Fibroblast of skin of back (primary cell): Measurements from ENCODE around the gene PHOSPHO1.

Experiments
- DNase-seq: peaks from one replicate; pipeline ENCODE4 v3.0.0-alpha.2; 2013

The PHOSPHO1 gene

DNA sequence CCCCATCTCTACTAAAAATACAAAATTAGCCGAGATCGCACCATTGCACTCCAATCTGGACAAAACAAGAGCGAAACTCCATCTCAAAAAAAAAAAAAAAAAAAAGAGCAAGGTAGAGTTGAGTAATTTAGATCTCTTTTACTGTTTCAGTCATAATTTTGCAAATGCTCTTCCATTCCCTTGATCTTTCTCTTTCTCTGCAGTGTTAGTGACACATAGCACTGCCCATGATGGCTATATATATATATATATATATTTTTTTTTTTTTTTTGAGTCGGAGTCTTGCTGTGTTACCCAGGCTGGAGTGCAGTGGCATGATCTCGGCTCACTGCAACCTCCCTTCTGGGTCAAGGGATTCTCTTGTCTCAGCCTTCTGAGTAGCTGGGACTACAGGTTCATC is 12.2 kb upstream of the PHOSPHO1 start:
- no peak for DNase-seq

DNA sequence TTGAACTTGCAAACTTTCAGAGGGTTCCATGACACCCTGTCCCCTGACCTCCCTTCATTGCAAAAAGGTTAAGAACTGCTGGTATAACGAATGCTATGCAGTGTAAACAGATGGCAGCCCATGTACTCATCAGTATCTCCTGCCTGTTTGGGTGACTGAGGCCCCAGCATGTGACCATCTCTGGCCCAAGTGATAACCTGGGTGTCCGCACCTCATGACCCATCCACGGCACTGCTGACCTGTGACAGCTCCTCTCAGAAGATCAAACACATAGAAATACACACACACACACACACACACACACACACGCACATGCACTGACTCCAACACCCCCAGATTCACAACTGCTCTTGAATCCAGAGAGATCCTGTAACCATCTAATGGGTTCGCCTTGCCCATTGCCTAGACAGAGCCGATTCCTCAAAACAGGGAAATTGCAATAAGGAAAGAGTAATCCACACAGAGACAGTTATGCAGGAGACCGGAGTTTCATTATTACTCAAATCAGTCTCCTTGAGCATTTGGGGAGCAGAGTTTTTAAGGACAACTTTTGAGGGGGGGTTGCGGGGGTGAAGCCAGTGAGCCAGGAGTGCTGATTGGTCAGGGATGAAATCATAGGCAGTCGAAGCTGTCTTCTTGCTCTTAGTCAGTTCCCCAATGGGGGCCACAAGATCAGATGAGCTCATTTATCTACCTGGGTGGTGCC is 11.3 kb upstream of the PHOSPHO1 start:
- DNase-seq: no peak

DNA sequence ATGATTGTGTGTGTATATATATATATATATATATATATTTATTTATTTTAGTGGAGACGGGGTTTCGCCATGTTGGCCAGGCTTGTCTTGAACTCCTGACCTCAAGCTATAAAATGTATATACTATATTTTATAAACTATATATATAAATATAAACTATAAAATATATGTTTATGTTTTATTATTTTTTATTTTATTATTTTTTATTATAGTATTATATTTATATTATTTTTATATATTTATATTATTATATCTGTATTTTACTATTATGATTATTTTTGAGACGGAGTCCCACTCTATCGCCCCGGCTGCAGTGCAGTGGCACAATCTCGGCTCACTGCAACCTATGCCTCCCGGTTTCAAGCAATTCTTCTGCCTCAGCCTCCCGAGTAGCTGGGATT is 10.5 kb upstream of the PHOSPHO1 start:
- DNase-seq: no peak

DNA sequence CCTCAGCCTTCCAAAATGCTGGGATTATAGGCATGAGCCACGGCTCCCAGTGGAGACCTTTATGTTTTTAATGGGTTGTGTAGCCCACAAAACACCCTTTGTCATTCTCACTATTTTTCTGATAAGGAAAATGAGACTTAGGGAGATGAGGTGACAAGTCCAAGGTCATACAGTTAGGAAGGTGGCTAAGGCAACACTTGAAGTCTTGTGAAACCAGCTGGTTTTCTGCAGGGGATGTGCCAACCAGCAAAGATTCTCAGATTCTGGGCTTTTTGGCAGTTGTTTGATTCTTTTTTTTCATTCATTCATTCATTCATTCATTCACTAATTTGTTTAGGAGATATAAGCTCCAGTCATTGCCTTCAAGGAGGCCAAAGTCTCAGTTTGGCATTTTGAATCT is 10.0 kb upstream of the PHOSPHO1 start:
- DNase-seq: no peak

DNA sequence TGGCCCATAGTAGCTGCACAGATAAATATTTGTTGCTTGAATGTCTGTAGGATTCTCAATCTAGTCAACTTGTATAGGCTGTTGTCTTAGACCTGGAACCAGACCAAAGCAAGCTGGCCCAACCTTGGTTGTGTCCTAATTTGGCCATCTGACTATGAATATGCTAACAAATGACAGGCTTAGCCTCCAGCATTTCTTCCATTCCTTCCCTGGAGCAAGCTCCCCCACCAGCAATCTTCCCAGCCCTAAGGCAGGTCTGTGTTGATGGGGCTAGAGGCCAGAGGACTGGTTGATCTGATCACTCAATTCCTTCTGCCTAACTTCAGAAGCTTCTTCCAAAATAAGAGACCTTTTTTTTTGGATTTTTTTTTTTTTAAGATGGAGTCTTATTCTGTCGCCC is 9.4 kb upstream of the PHOSPHO1 start:
- peak; percentile 54 for DNase-seq

DNA sequence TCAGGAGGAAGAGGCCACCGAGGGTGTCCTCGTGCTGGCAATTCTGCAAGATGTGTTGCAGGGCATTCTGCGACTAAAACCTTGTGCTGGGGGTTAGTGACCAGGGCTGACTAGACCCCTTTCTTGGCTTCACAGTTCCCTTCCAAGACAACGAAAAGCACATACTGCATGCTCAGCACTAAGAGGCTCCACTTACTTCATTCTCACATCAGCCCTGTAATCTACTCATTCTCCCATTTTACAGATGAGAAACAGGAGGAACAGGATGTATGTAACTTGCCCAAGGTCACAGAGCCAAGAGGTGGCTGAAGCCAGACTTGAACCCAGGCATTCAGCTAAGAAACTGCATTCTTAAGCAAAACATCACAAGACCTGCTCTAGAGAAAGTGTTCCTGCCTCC is 5.3 kb upstream of the PHOSPHO1 start:
- DNase-seq: no peak

DNA sequence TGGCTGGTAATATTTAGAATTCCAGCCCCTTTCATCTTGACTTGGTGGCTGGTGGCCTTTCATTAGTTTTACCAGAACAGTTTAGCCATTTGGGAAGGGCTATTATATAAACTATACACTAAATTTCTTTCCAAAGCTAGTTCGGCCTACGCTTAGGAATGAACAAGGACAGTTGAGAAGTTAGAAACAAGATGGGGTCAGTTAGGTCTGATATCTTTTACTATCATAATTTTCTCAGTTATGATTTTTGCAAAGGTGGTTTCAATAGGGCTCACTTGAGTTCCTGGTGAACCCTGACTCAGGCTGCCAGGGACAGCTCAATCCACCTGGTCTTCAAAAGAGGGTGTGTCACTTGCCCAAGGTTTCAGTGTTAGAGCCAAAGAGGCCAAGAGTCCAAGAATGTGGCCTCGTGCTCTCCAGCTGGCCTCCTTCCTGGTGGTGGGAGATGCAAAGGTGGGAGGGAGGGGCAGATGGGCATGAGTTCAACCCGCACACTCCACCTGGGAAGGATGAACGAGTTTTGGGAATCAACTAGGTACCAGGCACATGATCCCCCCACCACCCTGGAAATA is 4.0 kb upstream of the PHOSPHO1 start:
- DNase-seq: no peak

DNA sequence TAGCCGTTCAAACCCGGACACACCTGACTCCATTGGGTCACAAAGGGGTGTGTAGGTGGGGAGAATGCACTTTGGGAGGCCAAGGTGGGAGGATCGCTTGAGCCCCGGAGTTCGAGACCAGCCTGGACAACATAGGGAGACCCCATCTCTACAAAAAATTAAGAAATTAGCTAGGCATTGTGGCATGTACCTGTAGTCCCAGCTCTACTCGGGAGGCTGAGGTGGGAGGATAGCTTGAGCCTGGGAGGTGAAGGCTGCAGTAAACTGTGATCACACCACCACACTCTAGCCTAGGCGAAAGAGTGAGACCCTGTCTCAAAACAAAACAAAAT is 942 bp upstream of the PHOSPHO1 start:
- DNase-seq: no peak

DNA sequence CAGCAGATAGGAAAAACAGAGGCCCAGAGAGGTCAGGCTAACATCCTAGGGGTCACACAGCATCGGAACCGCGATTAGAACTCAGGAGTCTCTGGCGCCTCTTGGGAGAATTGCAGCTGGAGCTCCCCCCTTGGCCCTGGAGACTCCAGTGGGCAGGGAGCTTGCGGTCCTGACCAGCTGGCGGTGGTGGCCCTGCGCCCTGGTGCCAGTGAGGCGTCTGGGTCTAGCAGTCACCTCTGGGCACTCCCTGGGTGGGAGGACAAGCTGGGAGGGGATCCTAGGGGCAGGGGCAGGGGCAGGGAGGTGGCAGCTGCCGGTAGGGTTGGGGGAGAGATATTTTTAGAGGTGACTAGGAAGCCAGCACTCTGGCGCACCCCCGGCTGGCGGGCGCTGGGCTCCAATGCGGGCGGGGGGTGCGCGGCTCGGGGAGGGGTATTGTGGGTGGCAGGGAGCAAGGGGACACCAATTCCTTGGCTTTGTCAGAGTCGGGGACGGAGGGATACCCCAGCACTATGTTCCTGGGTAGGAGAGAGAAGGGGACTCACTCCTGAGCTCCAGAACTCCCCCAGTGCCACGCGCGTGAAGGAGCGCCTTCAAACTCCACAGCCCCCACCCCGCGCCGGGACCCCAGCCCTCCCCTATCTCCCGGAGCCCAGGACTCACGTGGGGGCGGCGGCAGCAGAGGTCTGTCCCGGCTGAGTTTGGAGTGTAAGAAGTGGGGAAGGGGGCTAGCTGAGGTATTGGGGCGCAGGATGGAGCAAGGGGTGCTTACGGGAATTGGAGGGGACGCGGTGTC is 584 bp downstream of the PHOSPHO1 start:
- DNase-seq: no peak

DNA sequence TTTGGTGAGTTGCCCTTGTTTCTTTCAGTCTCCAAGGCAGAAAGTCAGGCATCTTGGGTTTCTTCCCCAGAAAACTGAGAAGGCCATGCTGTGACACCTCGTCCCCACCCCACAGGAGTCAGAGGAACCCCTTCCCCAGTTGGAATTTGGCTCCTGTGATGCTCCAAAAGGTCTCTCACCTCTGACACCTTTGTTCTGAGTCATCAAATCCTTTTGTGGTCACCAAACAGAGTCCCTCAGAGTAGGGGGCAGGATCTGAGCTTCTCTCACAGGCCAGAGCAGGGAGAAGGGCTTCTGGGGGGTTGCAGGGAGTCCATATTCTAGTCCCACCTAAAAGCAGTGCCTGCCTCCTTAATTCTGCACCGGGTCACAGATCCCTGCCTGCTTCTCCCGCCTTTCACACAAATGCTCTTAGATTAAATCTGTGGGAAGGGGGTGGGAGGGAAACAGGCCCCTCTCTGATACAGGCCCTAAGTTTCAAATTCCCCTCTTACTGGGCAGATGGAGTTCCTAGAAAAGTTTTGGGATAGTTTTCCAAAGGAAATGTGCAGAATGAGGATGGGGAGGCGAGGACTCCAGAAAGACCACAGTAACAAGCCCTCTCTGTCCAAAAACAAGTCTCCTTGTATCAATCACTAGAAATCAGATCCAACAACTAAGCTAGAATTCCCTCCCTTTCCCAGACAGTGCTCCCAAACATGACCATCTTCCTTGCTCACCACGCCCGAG is 1.3 kb downstream of the PHOSPHO1 start:
- no peak for DNase-seq

DNA sequence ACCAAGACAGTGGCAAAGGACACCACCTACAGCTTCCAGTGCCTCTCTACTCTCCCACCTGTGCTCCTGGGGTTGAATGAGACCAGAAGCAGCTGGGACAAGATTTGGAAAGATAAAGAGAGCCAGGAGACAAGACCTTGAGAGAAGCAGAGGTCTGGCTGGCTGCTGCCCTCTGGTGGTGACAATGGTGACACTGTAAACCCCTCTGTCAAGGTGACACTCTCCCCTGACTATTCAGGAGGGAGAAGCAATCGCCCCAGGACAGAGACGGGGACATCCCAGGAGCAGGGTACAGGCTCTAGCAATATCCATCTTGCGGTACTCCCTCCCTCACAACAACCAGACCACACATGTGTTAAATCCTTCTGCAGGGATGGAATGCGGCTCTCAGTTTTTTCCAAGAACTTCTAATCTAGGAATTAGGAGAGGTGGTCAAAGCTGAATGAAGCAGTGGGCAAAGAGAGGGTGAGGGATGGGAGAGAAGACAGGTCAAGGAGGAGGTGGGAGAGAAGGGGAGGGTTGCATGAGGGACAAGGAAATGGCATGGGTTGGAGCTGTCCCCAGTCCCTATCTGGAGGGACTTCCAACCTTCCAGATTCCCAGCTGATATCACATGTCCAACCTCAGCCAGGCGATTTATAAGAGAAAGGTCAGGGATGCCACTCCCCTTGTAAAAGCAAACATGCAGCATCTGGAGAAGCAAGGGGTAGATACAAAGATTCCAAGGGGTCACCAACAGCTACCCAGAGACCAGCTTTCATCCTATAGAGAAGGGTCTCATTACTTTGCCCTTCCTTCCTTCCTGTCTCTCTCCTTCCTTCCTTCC is 2.9 kb downstream of the PHOSPHO1 start:
- DNase-seq: peak; percentile 66

DNA sequence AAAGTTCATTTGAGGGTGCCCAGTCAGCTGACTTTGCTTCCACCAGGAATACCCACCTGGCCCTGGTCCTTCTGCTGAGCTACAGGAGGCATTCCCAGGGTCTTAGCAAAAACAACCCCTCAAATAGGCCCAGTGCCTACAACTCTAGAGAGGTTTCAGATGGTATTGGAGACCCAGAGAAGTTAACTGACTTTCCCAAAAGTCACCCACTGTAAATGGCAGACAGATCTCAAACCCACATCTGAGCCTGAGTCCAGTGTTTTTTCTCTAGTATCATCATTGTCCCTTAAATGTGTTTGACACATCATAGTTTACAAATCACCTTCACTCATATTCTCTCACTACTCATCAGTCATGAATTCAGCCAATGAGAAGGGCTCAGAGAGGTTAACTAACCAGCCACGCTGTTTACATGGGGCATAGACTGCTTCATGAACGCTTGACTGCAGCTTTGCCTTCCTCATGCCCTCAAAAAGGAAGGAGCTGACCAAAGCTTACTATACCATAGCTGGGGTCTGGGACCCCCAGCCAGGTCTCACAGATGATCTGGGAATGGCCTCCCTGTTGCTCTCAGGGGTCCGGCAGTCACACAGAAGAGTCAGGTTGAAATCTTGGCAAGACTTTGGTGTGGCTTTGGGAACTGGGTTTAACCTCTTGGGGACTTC is 3.7 kb downstream of the PHOSPHO1 start:
- no peak for DNase-seq

DNA sequence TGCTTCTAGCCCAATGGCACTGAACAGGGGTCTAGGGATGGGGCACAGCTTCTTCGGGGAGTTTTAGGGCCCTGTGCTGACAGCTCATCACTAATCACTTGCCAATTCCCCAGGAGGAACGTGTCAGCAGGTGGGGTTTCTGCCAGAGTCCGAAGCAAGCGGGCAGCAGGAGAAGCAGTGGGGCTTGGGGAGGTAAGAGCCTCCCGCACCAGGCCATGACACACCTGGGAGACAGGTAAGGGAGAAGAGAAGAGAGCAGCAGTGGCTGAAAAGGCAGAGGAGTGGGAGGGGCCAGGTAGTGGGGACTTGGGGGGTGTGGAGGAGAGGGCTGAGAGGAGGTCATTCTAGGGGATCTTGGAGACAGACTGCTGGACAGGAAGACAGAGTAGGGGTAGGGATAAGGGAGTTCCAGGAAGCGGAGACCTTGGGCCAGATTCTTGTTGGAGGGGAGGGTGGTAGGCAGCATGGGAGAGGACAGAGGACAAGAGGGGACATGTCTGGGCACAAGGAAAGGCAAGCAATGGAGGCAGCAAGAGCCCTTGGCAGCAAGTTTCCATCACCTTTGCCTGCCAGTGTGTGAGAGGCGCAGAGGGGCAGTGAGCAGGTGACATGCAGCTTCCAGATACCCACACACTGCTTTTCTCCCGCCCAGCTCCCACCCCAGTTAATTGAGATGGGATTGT is 4.9 kb downstream of the PHOSPHO1 start:
- DNase-seq: no peak

DNA sequence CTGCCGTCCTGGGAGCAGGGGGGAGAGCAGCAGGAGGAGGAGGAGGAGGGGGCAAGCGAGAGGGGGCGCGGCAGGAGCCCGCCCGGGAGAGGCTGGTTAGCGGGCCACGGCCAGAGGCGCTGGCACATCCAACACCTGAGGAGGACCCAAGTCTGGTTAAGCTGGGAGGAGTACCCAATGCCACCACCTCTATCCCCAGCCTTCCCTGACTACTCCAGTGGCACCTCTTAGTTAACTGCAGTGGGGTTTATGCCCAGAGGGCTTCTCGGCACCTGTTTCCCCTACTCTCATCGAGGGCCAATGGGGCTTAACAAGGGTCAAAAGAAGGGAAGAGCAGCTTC is 5.6 kb downstream of the PHOSPHO1 start:
- no peak for DNase-seq

DNA sequence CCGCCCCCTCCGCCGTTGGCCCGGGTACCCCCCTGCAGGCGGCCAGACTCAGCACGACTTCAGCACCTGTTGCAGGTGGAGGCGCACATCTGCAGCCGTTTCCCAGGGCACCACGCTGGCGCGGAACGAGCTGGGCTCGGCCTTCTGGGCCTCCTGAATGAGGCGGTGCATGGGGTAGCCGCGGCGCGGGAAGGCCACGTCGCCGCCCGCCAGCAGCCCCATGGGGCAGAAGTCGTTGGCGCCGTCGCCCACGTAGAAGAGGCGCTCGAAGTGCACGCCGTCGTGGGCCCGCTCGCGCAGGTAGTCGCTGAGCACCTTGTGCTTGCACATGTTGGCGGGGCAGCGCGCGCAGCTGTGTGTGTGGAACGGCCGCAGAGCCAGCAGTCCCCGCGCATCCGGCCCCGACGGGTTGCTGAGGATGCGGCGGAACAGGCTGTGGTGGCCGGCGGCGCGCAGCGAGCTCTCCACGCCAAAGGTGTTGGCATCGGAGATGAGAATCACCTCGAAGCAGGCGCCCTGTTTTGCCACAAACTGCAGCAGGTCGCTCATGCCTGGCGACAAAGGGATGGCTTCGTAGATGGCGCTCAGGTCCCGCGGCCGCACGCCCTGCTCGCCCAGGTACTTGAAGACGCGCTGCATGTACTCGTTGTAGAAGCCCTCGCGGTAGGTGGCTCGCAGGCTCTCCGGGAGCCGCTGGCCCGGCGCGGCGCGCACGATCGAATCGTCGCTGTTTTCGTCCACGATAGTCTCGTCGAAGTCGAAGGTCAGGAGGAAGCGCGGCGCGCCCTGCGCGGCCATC is 6.2 kb downstream of the PHOSPHO1 start:
- no peak for DNase-seq

DNA sequence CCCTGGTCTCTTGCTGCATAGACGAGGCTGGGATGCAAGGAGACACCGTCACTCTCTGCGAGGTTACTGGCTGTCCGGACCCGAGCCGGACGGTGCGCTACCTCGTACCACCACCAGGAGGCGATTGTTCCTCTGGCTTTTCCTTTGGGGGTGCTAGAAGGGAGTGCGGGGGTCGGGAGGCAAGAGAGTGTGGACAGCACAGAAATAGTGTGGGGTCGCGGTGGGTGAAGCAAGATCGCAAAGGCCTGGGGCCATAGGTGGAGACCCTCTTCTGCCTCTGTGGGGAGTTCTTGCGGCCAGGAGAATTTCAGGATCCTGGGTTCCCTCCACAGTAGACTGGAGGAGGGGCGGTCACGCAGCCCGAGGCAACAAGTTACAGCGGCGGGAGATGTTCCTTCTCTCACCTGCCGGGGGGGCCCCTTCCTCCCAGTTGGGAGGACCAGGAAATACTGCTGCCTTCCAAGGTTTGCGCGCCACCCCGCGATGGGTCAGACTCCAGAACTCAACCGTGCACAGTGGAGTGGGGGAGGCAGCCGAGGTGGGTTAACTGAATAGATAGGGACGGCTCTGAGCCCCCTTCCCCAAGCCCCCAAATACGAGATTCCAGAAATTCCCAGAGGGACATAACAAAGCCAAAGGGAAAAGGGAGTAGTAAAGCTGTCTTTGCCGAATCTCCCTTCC is 6.9 kb downstream of the PHOSPHO1 start:
- peak; percentile 21 for DNase-seq

DNA sequence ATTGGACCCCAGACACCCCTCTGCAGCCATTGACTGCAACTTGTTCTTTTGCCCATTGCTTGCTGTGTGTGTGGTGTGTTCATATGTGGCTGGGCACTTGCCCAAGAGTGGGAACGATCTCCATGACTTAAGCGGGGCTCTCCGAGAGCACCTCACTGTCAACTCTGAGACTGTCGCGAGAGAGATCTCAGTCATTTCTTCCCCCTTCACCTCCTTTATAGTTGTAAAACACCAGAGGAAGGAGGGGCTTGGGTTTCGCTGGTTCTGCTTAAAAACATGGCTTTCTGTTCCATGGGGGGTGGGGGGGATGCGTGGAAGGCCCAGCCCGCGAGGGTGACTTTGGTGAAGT is 7.4 kb downstream of the PHOSPHO1 start:
- DNase-seq: no peak

DNA sequence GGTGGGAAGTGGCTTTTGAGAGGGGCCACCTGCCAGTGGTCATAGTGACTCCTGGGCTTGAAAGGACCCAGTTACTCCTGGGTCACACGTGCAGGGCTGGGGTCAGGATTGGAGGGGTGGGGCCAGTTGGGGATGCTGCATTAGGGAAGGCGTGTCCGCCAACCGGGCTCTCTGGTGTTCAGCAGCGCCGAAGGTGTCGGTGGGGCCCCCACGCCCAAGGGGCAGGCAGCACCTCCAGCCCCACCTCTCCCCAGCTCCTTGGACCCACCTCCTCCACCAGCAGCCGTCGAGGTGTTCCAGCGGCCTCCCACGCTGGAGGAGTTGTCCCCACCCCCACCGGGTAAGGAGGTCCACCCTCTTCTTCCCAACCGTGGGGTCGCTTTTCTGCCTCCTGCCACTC is 10.6 kb downstream of the PHOSPHO1 start:
- DNase-seq: no peak

DNA sequence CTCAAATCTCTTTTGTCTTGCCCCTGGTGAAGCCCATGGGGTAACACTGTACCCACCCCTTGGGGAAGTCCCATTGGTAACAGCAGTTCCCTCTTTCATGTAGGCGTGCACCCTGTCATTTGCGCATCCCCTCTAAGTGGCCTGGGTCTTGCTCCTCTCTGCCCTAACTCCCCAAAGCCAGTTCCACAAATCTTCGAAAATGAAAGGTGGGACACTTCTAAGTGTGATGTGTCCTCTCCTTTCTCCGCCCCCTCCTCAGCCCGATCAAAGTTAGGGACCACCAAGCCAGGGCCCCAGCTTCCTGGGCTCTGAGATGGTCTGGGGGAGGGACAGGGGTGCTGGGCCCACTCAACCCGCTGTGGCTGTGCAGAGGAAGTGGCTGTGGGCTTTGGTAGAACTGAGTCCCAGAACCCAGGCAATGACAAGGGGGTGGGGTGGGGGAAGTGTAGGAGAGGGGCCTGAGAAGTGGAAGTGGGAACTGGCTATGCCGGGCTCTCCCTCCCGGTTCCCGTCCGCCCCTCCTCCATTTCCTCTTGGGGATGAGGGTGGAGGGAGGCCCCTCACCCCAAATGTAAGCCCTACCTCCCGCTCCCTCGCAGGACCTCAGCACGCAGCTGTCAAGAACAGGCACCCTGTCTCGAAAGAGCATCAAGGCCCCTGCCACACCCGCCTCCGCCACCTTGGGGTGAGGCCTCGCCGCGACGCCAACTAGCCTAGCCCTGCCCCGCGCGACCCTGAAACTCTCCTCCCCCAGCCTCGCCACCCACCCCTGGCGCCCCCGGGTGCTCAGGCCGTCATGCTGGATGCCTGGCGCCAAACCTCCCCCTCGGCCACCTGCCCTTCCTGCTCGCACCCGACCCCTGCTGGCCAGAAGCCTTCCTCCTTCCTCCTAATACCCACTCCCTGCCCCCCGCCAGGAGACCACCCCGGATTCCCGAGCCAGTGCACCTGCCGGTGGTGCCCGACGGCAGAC is 11.4 kb downstream of the PHOSPHO1 start:
- no peak for DNase-seq
